DOHH2 (cell line): Measurements from ENCODE around the gene BAG2.

Source experiments
- H3F3A ChIP-seq: fragments of 200-600 bp; sonication (generic), shearing (Covaris generic); 2 replicates; pipeline ENCODE4 v1.6.0; 2016; ENCODE audit warnings: antibody characterized with exemption, mild to moderate bottlenecking; ENCODE audit not compliant: control insufficient read depth, insufficient read depth
- H3K27ac ChIP-seq: fragments of 200-600 bp; sonication (generic); 2 replicates; pipeline ENCODE4 v1.5.1; 2014; ENCODE audit warnings: low read depth, mild to moderate bottlenecking, low read length, moderate library complexity
- H3K27me3 ChIP-seq: fragments of 200-600 bp; sonication (generic); 2 replicates; pipeline ENCODE4 v1.6.1; 2014; ENCODE audit warnings: mild to moderate bottlenecking, low read length, mixed read lengths; ENCODE audit not compliant: control insufficient read depth
- H3K36me3 ChIP-seq: fragments of 200-600 bp; sonication (generic); 2 replicates; pipeline ENCODE4 v1.6.1; 2014; ENCODE audit warnings: mild to moderate bottlenecking, low read length, moderate library complexity, mixed read lengths; ENCODE audit not compliant: control insufficient read depth
- H3K4me1 ChIP-seq: fragments of 200-600 bp; sonication (generic); 2 replicates; pipeline ENCODE4 v1.6.1; 2014; ENCODE audit warnings: mild to moderate bottlenecking, low read length, mixed read lengths; ENCODE audit not compliant: control insufficient read depth
- H3K4me2 ChIP-seq: fragments of 200-600 bp; sonication (generic); 2 replicates; pipeline ENCODE4 v1.6.0; 2014; ENCODE audit warnings: mild to moderate bottlenecking, low read length, moderate library complexity
- H3K4me3 ChIP-seq: fragments of 200-600 bp; sonication (generic); 2 replicates; pipeline ENCODE4 v1.5.1; 2014; ENCODE audit warnings: mild to moderate bottlenecking, low read length, mixed read lengths
- H3K79me2 ChIP-seq: fragments of 200-600 bp; sonication (generic); 2 replicates; pipeline ENCODE4 v1.6.1; 2014; ENCODE audit warnings: mild to moderate bottlenecking, low read length, mixed read lengths; ENCODE audit not compliant: control insufficient read depth
- H3K9me2 ChIP-seq: fragments of 200-600 bp; sonication (generic); replicated peaks from 2 replicates; pipeline ENCODE4 v1.6.1; 2014; ENCODE audit warnings: mild to moderate bottlenecking, low read length, mixed read lengths; ENCODE audit not compliant: control insufficient read depth
- H3K9me3 ChIP-seq: fragments of 200-600 bp; sonication (generic); 2 replicates; pipeline ENCODE4 v1.6.1; 2014; ENCODE audit warnings: antibody characterized with exemption, low read length, mixed read lengths; ENCODE audit not compliant: control insufficient read depth, insufficient read depth
- H4K20me1 ChIP-seq: fragments of 200-600 bp; sonication (generic); 2 replicates; pipeline ENCODE4 v1.6.0; 2014; ENCODE audit warnings: low read depth, mild to moderate bottlenecking, antibody characterized with exemption, low read length, moderate library complexity; ENCODE audit not compliant: control insufficient read depth, insufficient read depth
- EZH2phosphoT487 ChIP-seq: fragments of 200-600 bp; sonication (generic); IDR thresholded peaks from 2 replicates; pipeline ENCODE4 v1.6.1; 2017; ENCODE audit warnings: borderline replicate concordance, mild to moderate bottlenecking, antibody characterized with exemption, low read length, moderate library complexity, mixed read lengths
- TF ChIP-seq, protein P1 (sequence below): fragments of 200-600 bp; sonication (generic); IDR thresholded peaks from one replicate; pipeline ENCODE4 v1.5.1; 2014; ENCODE audit warnings: antibody characterized with exemption, mild to moderate bottlenecking, low read depth, low read length; ENCODE audit not compliant: poor library complexity, severe bottlenecking

The BAG2 gene

DNA sequence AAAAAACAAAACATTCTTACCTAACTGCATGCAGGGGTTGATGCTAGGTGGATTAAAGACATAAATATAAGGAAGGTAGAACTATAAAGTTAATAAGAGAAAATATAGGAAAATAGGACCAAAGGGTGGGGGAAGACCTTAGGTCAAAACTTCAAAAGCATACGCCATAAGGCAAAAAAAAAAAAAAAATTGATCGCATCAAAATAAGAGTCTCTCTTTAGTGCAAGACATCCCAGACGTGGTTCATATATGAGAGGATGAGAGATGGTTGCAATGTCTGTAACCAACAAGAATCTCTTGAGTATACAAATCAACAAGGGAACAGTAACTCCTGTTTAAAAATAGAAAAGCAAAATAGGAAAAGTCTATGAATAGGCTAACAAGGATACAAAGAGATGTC is 8.5 kb downstream of the BAG2 start:
- TF ChIP-seq, protein P1, sequence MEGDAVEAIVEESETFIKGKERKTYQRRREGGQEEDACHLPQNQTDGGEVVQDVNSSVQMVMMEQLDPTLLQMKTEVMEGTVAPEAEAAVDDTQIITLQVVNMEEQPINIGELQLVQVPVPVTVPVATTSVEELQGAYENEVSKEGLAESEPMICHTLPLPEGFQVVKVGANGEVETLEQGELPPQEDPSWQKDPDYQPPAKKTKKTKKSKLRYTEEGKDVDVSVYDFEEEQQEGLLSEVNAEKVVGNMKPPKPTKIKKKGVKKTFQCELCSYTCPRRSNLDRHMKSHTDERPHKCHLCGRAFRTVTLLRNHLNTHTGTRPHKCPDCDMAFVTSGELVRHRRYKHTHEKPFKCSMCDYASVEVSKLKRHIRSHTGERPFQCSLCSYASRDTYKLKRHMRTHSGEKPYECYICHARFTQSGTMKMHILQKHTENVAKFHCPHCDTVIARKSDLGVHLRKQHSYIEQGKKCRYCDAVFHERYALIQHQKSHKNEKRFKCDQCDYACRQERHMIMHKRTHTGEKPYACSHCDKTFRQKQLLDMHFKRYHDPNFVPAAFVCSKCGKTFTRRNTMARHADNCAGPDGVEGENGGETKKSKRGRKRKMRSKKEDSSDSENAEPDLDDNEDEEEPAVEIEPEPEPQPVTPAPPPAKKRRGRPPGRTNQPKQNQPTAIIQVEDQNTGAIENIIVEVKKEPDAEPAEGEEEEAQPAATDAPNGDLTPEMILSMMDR = no peak
- no peak for TF ChIP-seq EZH2phosphoT487
- Histone ChIP-seq H4K20me1 (no peaks in the 10 kb centered on the region; the same call in 1 of the 2 replicates), H3K4me3 (no peak overlapping the region), H3K9me3 (no peaks in the 10 kb centered on the region), H3K36me3 (peaks cover 70% of the 10 kb centered on the region), H3K79me2 (peaks cover 56% of the 10 kb centered on the region), H3K4me2 (no peak overlapping the region), H3F3A (no peaks in the 10 kb centered on the region), H3K27me3 (no peaks in the 10 kb centered on the region), H3K9me2 (no peaks in the 10 kb centered on the region), H3K27ac (no peak overlapping the region), H3K4me1 (0 out of 2 replicates have a peak, but pooled peaks cover under 1% of the 10 kb centered on the region)

DNA sequence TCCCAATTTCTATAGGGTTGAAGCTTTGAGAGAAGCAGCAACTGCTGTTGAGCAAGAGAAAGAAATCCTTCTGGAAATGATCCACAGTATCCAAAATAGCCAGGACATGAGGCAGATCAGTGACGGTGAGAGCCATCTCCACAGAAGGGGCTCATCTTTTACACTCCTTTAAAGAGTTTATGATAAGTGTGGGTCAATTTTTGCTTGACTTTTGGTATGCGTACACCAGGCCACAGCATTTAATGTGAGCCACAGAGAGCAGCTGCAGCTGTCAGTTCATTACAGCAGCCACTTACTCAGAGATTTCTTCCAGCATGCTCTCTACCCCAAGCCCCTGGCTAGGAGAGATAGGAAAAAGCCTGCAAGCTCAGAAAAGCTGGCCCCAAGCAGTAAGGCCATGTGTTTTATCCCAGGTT is 9.9 kb downstream of the BAG2 start:
- no peaks in the 10 kb centered on the region for H3K27me3 ChIP-seq
- peaks cover 67% of the 10 kb centered on the region for H3K36me3 ChIP-seq
- H3K27ac ChIP-seq = no peak overlapping the region
- H3K4me1 ChIP-seq = no peaks in the 10 kb centered on the region
- no peaks in the 10 kb centered on the region for H3K9me3 ChIP-seq
- H3K9me2 ChIP-seq = no peaks in the 10 kb centered on the region
- H4K20me1 ChIP-seq = no peaks in the 10 kb centered on the region; the same call in 1 of the 2 replicates
- no peak overlapping the region for H3K4me2 ChIP-seq
- peaks cover 42% of the 10 kb centered on the region for H3K79me2 ChIP-seq
- H3F3A ChIP-seq = 0 out of 2 replicates have a peak, but pooled peaks cover under 1% of the 10 kb centered on the region
- H3K4me3 ChIP-seq = no peak overlapping the region
- no peak for TF ChIP-seq EZH2phosphoT487
- TF ChIP-seq, protein P1 = no peak

DNA sequence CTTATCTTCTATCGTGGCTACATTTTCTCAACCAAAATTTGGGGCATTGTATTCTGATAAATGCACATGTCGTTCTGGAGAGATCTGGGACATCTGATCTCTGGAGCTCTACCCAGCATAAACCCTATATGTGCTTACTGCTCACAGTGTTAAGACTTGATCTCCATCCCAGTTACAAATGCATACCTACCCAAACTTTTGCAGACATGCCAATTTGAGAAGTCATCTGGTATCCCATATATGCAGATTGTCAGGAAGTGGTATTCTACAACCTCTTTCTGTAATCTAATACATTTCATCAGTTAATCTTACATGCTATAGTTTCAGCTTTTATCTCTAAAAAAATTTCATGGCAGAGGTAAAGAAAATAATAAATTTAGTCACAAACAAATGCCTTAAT is 11.2 kb downstream of the BAG2 start:
- Histone ChIP-seq H3K79me2 (peaks cover 29% of the 10 kb centered on the region), H3K36me3 (peaks cover 66% of the 10 kb centered on the region), H3K9me2 (no peaks in the 10 kb centered on the region), H3K4me2 (no peak overlapping the region), H3K27me3 (no peaks in the 10 kb centered on the region), H3K4me3 (no peak overlapping the region), H4K20me1 (no peaks in the 10 kb centered on the region; the same call in 1 of the 2 replicates), H3F3A (peaks cover 2% of the 10 kb centered on the region), H3K9me3 (no peaks in the 10 kb centered on the region), H3K4me1 (no peaks in the 10 kb centered on the region), H3K27ac (no peak overlapping the region)
- TF ChIP-seq EZH2phosphoT487 = no peak
- TF ChIP-seq, protein P1 = no peak

DNA sequence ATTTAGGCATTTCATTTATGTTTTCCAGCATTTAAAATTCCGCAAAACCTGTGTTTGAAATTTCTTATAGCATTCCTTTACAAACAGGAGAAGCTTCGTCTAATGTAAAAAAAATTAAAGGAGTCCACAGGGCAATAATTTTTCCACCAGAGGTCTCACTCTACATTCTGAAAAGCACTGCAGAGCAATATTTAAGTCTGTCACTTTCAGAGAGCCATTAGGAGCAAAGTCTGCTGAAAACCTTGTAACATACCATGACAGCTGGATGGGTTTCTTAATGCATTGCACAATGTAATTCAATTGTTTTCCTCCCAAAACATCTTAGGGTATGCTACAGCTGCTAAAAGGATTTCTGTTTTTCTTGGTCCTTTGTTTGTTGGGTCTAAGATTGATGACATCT is 18.0 kb downstream of the BAG2 start:
- Histone ChIP-seq H3K27me3 (no peaks in the 10 kb centered on the region), H3K27ac (no peak overlapping the region), H3K79me2 (no peaks in the 10 kb centered on the region), H3K9me2 (no peaks in the 10 kb centered on the region), H3K36me3 (peaks cover 37% of the 10 kb centered on the region), H3K4me1 (no peaks in the 10 kb centered on the region), H3K4me2 (no peak overlapping the region), H3F3A (peaks cover 7% of the 10 kb centered on the region), H4K20me1 (no peaks in the 10 kb centered on the region), H3K9me3 (no peaks in the 10 kb centered on the region), H3K4me3 (no peak overlapping the region)
- TF ChIP-seq, protein P1 = peak; percentile 33
- no peak for TF ChIP-seq EZH2phosphoT487
